Measurements from ENCODE around the gene SNAP25. TPM values are rescaled to one million over a fixed set of nuclear protein-coding genes. Genes with fewer than 3 reads are reported as not detected.

The SNAP25 gene
- total RNA-seq, 2 donors from 2014 or later, result 0.74 to 9.3 TPM

DNA sequence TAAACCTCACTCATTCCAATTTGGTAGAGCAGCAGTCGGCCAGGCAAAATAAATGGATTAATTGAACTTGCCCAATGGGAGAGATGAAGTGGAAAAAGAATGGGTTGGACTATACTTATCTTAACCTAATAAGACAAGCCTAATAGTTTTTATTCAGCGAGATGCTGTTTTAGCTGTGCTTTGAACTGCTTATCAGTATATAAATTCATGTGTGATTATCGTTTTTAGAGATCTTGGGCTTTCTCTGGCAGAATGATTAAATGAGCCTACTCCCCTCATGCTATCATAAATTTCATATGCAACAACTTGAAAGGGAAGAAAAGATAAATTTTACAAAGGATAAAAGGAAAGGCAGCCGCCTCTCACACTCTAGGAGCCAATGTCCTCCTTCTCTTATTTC, 59.8 kb downstream of the SNAP25 start:
- DNase-seq (ENCODE audit: low spot score), result no peak
- Histone ChIP-seq H3K27me3 (no peaks in the 10 kb centered on the region), H3K36me3 (no peaks in the 10 kb centered on the region), H3K4me1 (no peaks in the 10 kb centered on the region), H3K27ac (no peak overlapping the region), H3K4me3 (no peak overlapping the region), H3K9me3 (no peaks in the 10 kb centered on the region)
- TF ChIP-seq, protein P1, sequence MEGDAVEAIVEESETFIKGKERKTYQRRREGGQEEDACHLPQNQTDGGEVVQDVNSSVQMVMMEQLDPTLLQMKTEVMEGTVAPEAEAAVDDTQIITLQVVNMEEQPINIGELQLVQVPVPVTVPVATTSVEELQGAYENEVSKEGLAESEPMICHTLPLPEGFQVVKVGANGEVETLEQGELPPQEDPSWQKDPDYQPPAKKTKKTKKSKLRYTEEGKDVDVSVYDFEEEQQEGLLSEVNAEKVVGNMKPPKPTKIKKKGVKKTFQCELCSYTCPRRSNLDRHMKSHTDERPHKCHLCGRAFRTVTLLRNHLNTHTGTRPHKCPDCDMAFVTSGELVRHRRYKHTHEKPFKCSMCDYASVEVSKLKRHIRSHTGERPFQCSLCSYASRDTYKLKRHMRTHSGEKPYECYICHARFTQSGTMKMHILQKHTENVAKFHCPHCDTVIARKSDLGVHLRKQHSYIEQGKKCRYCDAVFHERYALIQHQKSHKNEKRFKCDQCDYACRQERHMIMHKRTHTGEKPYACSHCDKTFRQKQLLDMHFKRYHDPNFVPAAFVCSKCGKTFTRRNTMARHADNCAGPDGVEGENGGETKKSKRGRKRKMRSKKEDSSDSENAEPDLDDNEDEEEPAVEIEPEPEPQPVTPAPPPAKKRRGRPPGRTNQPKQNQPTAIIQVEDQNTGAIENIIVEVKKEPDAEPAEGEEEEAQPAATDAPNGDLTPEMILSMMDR (IDR thresholded peaks at IDR 0.05), result no peak

DNA sequence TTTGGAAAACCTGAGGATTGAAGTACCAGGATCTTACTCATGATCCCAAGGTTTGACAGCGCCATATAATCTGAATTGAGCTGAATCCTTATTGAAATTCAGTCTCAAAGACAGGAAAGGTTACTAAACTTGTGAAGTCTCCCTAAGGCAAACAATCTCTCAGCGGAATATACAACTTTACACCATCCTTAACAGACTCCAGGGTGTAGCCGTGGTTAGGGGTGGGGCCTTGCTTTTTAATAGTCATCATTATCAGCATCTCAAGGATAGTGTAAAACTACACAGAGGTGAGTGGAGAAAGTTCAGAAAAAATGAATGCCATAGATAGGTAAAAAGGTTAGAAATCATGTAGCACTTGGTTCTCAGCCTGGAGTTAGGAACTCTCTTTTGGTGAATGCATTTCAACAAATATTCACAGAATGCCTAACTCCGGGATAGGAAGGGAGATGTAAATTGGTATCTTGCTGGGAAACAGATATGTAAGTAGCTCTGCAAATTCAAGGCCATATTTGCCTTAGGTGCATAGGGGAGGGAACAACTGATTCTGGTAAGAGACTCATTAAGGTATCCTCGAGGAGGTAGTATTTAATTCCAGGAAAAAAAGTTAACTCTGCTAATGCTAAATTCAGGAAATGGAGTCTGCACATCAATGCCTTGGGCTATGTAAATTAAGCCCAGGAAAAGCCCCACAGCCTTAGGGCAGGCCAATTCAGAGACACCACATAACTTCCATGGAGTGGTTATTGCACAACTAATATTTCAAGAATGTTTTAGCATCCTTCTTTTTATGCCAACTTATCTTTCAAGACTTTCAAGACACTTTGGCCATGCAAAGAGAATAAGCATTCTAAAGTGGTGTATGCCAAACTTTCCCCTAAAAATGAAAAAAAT, 61.6 kb downstream of the SNAP25 start:
- H3K4me1 ChIP-seq, result no peaks in the 10 kb centered on the region
- H3K27ac ChIP-seq, result no peak overlapping the region
- no peaks in the 10 kb centered on the region for H3K9me3 ChIP-seq
- no peaks in the 10 kb centered on the region for H3K36me3 ChIP-seq
- H3K4me3 ChIP-seq, result no peak overlapping the region
- TF ChIP-seq, protein P1 (IDR thresholded peaks at IDR 0.05), result no peak
- H3K27me3 ChIP-seq, result no peaks in the 10 kb centered on the region
- DNase-seq (ENCODE audit: low spot score), result no peak

DNA sequence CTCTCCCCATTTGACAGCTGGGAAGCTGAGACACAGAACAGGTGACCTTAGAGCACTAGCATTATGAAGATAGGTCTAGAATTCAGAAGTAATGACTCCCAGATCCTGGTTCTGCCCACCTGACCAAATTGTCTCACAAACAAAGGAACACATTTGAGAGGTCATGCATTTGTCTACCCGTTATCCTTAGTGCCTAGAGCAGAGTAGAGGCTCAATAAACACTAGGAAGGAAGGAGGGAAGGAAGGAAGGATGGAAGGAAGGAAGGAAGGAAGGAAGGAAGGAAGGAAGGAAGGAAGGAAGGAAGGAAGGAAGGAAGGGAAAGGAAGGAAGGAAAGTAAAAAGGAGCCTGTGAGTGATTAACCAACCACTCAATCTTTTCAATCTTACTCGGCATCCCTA, 63.3 kb downstream of the SNAP25 start:
- no peak overlapping the region for H3K27ac ChIP-seq
- no peaks in the 10 kb centered on the region for H3K4me1 ChIP-seq
- no peaks in the 10 kb centered on the region for H3K9me3 ChIP-seq
- H3K4me3 ChIP-seq, result no peak overlapping the region
- DNase-seq (ENCODE audit: low spot score), result no peak
- no peaks in the 10 kb centered on the region for H3K36me3 ChIP-seq
- H3K27me3 ChIP-seq, result no peaks in the 10 kb centered on the region
- TF ChIP-seq, protein P1 (IDR thresholded peaks at IDR 0.05), result no peak

DNA sequence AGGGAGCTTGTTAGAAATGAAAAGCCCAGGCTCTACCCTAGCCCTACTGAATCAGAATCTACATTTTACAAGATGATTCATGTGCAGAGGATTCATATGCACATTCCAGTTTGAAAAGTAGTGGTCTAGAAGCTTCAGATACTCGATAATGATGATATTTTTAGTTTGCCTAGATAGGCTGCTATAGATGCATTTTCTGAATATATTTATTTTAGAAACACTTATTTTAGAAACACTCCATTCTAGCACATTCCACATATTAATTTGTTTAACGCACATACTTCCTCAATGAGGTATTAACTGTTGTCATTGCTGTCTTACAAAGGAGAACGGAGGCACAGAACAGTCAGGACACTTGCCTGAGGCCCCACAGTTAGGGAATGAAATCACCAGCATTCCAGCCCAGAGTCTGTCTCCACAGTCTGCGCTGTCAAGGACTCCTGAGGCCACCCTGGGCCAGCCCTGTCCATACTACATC, 64.4 kb downstream of the SNAP25 start:
- Histone ChIP-seq H3K9me3 (no peaks in the 10 kb centered on the region), H3K27ac (no peak overlapping the region), H3K27me3 (no peaks in the 10 kb centered on the region), H3K4me1 (no peaks in the 10 kb centered on the region), H3K4me3 (no peak overlapping the region), H3K36me3 (no peaks in the 10 kb centered on the region)
- DNase-seq (ENCODE audit: low spot score), result no peak
- TF ChIP-seq, protein P1 (IDR thresholded peaks at IDR 0.05), result no peak

DNA sequence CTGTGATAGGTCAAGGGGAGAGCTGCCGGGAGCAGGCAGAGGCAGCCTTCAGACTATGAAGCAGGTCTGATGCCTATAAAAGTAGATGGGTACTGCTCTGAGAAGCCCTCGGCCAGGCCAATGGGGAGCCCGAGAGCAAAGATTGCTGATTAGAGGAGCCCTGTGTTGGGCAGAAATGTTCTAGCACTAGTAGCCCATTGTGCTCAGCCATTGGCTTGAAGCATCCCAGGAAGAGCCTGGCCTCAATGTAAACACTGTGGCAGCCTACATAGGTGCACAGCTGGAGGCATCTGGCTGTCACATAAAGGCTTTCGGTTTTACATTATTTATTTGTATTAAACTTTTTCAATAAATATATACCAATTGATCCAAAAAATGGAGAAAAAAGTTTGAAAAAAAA, 67.7 kb downstream of the SNAP25 start:
- no peaks in the 10 kb centered on the region for H3K4me1 ChIP-seq
- no peaks in the 10 kb centered on the region for H3K36me3 ChIP-seq
- H3K27me3 ChIP-seq, result no peaks in the 10 kb centered on the region
- TF ChIP-seq, protein P1 (IDR thresholded peaks at IDR 0.05), result no peak
- H3K4me3 ChIP-seq, result no peak overlapping the region
- DNase-seq (ENCODE audit: low spot score), result no peak
- H3K27ac ChIP-seq, result no peak overlapping the region
- H3K9me3 ChIP-seq, result no peaks in the 10 kb centered on the region
